H1 (cell line): ENCODE data around the gene HES7. TPM values are rescaled to one million over a fixed set of nuclear protein-coding genes. Genes with fewer than 3 reads are reported as not detected.

Experiments
- CTCF ChIA-PET: fragments of 300-600 bp; sonication (Branson Sonifier 250); formaldehyde crosslinking; loops from one replicate; lab custom pipeline; 2021; ENCODE audit not compliant: partially characterized antibody; lab: Charles Lee
- POLR2A ChIA-PET: fragments of 300-600 bp; sonication (Branson Sonifier 250); formaldehyde crosslinking; loops from one replicate; lab custom pipeline; 2021; ENCODE audit warnings: inconsistent platforms; ENCODE audit not compliant: partially characterized antibody; lab: Charles Lee
- DNase-seq, 2 experiments: peaks; one replicate each; pipeline versions ENCODE4 v3.0.0 to v3.0.0-alpha.2; 2010 to 2022; ENCODE audit warnings: low spot score in 2 of 2, low read depth in 1 of 2, mixed read lengths in 1 of 2
- FAIRE-seq: peaks from 2 replicates; lab custom pipeline; 2011; peaks lifted over from hg19 to GRCh38; lab: Jason Lieb, UNC
- H2AFZ ChIP-seq: 2 replicates; pipeline ENCODE4 v1.8.1; 2012; ENCODE audit warnings: low read length, inconsistent platforms
- H2AK5ac ChIP-seq: 2 replicates; pipeline ENCODE4 v1.6.1; 2013; ENCODE audit warnings: low read depth, low read length
- H2BK120ac ChIP-seq: replicated peaks from 2 replicates; pipeline ENCODE3; 2013; ENCODE audit warnings: low read depth, low read length, inconsistent platforms
- H2BK12ac ChIP-seq: 2 replicates; pipeline ENCODE4 v1.6.1; 2013; ENCODE audit warnings: low read depth, low read length
- H2BK15ac ChIP-seq: 2 replicates; pipeline ENCODE4 v1.6.1; 2013; ENCODE audit warnings: low read length
- H2BK20ac ChIP-seq: 2 replicates; pipeline ENCODE4 v1.6.1; 2013; ENCODE audit warnings: low read length
- H2BK5ac ChIP-seq: 2 replicates; pipeline ENCODE4 v1.6.1; 2013; ENCODE audit warnings: low read depth, low read length
- H3K14ac ChIP-seq: 2 replicates; pipeline ENCODE4 v1.6.1; 2013; ENCODE audit warnings: inconsistent platforms; ENCODE audit not compliant: insufficient read length
- H3K18ac ChIP-seq: 2 replicates; pipeline ENCODE4 v1.6.1; 2013; ENCODE audit warnings: low read length; ENCODE audit errors: extremely low read depth
- H3K23ac ChIP-seq: 2 replicates; pipeline ENCODE4 v1.6.1; 2013; ENCODE audit warnings: inconsistent platforms; ENCODE audit not compliant: insufficient read length
- H3K23me2 ChIP-seq: 2 replicates; pipeline ENCODE4 v1.6.1; 2013; ENCODE audit warnings: low read depth, low read length
- H3K27ac ChIP-seq: 2 replicates; pipeline ENCODE4 v1.6.1; 2011; ENCODE audit warnings: low read depth, low read length, inconsistent platforms
- H3K27me3 ChIP-seq, 4 experiments: replicated peaks in 1 of 4; 1 replicate in 1 of 4; 2 replicates in 3 of 4; pipeline versions ENCODE4 v1.6.1 to v1.8.1; 2011 to 2013; ENCODE audit warnings: low read length in 3 of 4, mild to moderate bottlenecking in 3 of 4, inconsistent platforms in 2 of 4, mixed read lengths in 2 of 4, moderate library complexity in 1 of 4; ENCODE audit not compliant: control insufficient read depth in 3 of 4, insufficient read depth in 3 of 4; ENCODE audit errors: extremely low read depth in 1 of 4
- H3K36me3 ChIP-seq, 4 experiments: 2 replicates each; pipeline versions ENCODE4 v1.6.1 to v1.8.1; 2011 to 2013; ENCODE audit warnings: mild to moderate bottlenecking in 4 of 4, low read length in 3 of 4, moderate library complexity in 2 of 4, control low read depth in 1 of 4, inconsistent platforms in 1 of 4; ENCODE audit not compliant: insufficient read depth in 4 of 4, control insufficient read depth in 2 of 4
- H3K4ac ChIP-seq: replicated peaks from 2 replicates; pipeline ENCODE3; 2013; ENCODE audit warnings: low read length, low read depth, mixed read lengths, inconsistent platforms; ENCODE audit not compliant: insufficient read length
- H3K4me1 ChIP-seq, 4 experiments: replicated peaks in 1 of 4; 1 replicate in 1 of 4; 2 replicates in 3 of 4; pipeline versions ENCODE4 v1.6.1 to v1.8.1; 2011 to 2013; ENCODE audit warnings: low read length in 3 of 4, inconsistent platforms in 2 of 4, mixed read lengths in 1 of 4; ENCODE audit not compliant: insufficient read depth in 4 of 4, control insufficient read depth in 3 of 4
- H3K4me2 ChIP-seq, 2 experiments: 2 replicates each; pipeline versions ENCODE4 v1.6.1 to v1.8.1; 2011 to 2013; ENCODE audit warnings: low read depth in 2 of 2, low read length in 2 of 2, control low read depth in 1 of 2, inconsistent platforms in 1 of 2, mild to moderate bottlenecking in 1 of 2; ENCODE audit not compliant: insufficient read depth in 1 of 2
- H3K4me3 ChIP-seq, 4 experiments: fragments of 200-600, 300-600 bp in 1 of 4; sonication (generic), shearing (Covaris generic), sonication (Bioruptor Twin) in 1 of 4; 2 replicates each; pipeline versions ENCODE4 v1.5.1 to v1.8.1; 2011 to 2016; ENCODE audit warnings: low read length in 4 of 4, low read depth in 3 of 4, control low read depth in 2 of 4, inconsistent platforms in 2 of 4, mild to moderate bottlenecking in 2 of 4, mixed read lengths in 1 of 4, moderate library complexity in 1 of 4; ENCODE audit not compliant: insufficient read depth in 2 of 4; ENCODE audit errors: extremely low read depth in 1 of 4
- H3K56ac ChIP-seq: replicated peaks from 2 replicates; pipeline ENCODE3; 2013; ENCODE audit warnings: low read depth, mild to moderate bottlenecking, mixed read lengths, low read length, inconsistent platforms; ENCODE audit not compliant: insufficient read length
- H3K79me1 ChIP-seq: 2 replicates; pipeline ENCODE4 v1.6.1; 2013; ENCODE audit warnings: low read depth, low read length, control low read depth
- H3K79me2 ChIP-seq, 2 experiments: 2 replicates each; pipeline versions ENCODE4 v1.6.1 to v1.8.1; 2012 to 2013; ENCODE audit warnings: low read length in 2 of 2, mild to moderate bottlenecking in 2 of 2, inconsistent platforms in 1 of 2; ENCODE audit not compliant: insufficient read depth in 2 of 2, control insufficient read depth in 1 of 2
- H3K9ac ChIP-seq, 4 experiments: replicated peaks in 1 of 4; 1 replicate in 1 of 4; 2 replicates in 3 of 4; pipeline versions ENCODE4 v1.6.1 to v1.8.1; 2011 to 2013; ENCODE audit warnings: low read depth in 3 of 4, low read length in 3 of 4, control low read depth in 2 of 4, mild to moderate bottlenecking in 2 of 4, moderate library complexity in 2 of 4, inconsistent platforms in 1 of 4; ENCODE audit errors: extremely low read depth in 1 of 4
- H3K9me3 ChIP-seq, 2 experiments: 2 replicates each; pipeline versions ENCODE4 v1.6.1 to v1.8.1; 2012 to 2013; ENCODE audit warnings: mild to moderate bottlenecking in 2 of 2, moderate library complexity in 2 of 2, control low read depth in 1 of 2, inconsistent platforms in 1 of 2, low read depth in 1 of 2, low read length in 1 of 2, mixed read lengths in 1 of 2; ENCODE audit not compliant: insufficient read depth in 2 of 2
- H4K20me1 ChIP-seq, 2 experiments: replicated peaks in 1 of 2; 2 replicates each; pipeline versions ENCODE3 to v1.8.1; 2011 to 2013; ENCODE audit warnings: inconsistent platforms in 2 of 2, low read length in 2 of 2, mild to moderate bottlenecking in 1 of 2; ENCODE audit not compliant: insufficient read depth in 2 of 2, control insufficient read depth in 1 of 2
- H4K5ac ChIP-seq: 2 replicates; pipeline ENCODE4 v1.6.1; 2013; ENCODE audit warnings: low read length, low read depth, mixed read lengths, inconsistent platforms; ENCODE audit not compliant: insufficient read length
- H4K8ac ChIP-seq: 2 replicates; pipeline ENCODE4 v1.8.0; 2013; ENCODE audit warnings: mild to moderate bottlenecking, moderate library complexity, low read length, inconsistent platforms; ENCODE audit not compliant: insufficient read depth; ENCODE audit errors: extremely low read depth
- H4K91ac ChIP-seq: replicated peaks from 2 replicates; pipeline ENCODE3; 2013; ENCODE audit warnings: low read length, mixed read lengths, inconsistent platforms; ENCODE audit not compliant: insufficient read length
- BCL11A ChIP-seq, 2 experiments: IDR thresholded peaks; one replicate each; pipeline ENCODE4 v1.6.1; 2011; ENCODE audit warnings: low read depth in 2 of 2, low read length in 2 of 2, mild to moderate bottlenecking in 2 of 2
- CHD1 ChIP-seq: IDR thresholded peaks from 2 replicates; pipeline ENCODE4 v1.6.1; 2012; ENCODE audit warnings: low read depth, low read length, improper control_type of control experiment
- FOSL1 ChIP-seq: IDR thresholded peaks from 2 replicates; pipeline ENCODE4 v1.6.1; 2011; ENCODE audit warnings: mild to moderate bottlenecking, low read depth, low read length, moderate library complexity; ENCODE audit not compliant: insufficient read depth
- GABPA ChIP-seq: IDR thresholded peaks from 2 replicates; pipeline ENCODE4 v1.6.1; 2011; ENCODE audit warnings: mild to moderate bottlenecking, low read length, moderate library complexity, borderline replicate concordance; ENCODE audit not compliant: insufficient read depth
- KDM4A ChIP-seq: IDR thresholded peaks from one replicate; pipeline ENCODE4 v1.7.1; 2012; ENCODE audit warnings: low read depth, mild to moderate bottlenecking, moderate library complexity, low read length, inconsistent platforms; ENCODE audit not compliant: severe bottlenecking
- MAFK ChIP-seq: IDR thresholded peaks from 2 replicates; pipeline ENCODE4 v1.6.1; 2012; ENCODE audit warnings: low read depth, mild to moderate bottlenecking, improper control_type of control experiment, low read length
- RNF2 ChIP-seq: fragments of 200-900, 300-1000 bp; sonication (generic); IDR thresholded peaks from 2 replicates; pipeline ENCODE4 v1.7.1; 2016; ENCODE audit warnings: borderline replicate concordance, low read depth, mild to moderate bottlenecking, antibody characterized with exemption, low read length; ENCODE audit not compliant: poor library complexity, severe bottlenecking; ENCODE audit errors: missing control alignments
- SIRT6 ChIP-seq: IDR thresholded peaks from one replicate; pipeline ENCODE4 v1.7.1; 2012; ENCODE audit warnings: low read length, inconsistent platforms
- SP2 ChIP-seq: IDR thresholded peaks from 2 replicates; pipeline ENCODE4 v1.6.1; 2012; ENCODE audit warnings: mild to moderate bottlenecking, low read length, inconsistent platforms
- ZNF274 ChIP-seq: IDR thresholded peaks from 2 replicates; pipeline ENCODE4 v1.7.0; 2012; ENCODE audit warnings: low read length, borderline replicate concordance; ENCODE audit errors: extremely low read depth
- WGBS, 2 experiments: shearing (Covaris generic) in 1 of 2; methylation state at CpG; one replicate each; pipeline versions ENCODE4 v1.1.6 to v1.1.7; 2013 to 2015; ENCODE audit warnings: low lambda C conversion rate in 2 of 2, mixed read lengths in 2 of 2, inconsistent platforms in 1 of 2, low coverage in 1 of 2, missing lambda C conversion rate in 1 of 2; ENCODE audit not compliant: insufficient replicate concordance in 2 of 2, insufficient coverage in 1 of 2, insufficient read length in 1 of 2; ENCODE audit errors: extremely low coverage in 1 of 2, missing lambda C conversion rate in 1 of 2; 5-methylcytosine and 5-hydroxymethylcytosine counted together
- polyA plus RNA-seq, 7 experiments: library from polyadenylated mRNA; depleted of rRNA in 3 of 7; stranded (reverse) in 5 of 7; unstranded in 2 of 7; fragments of >200 nt in 5 of 7; fragments of 200-250 nt in 2 of 7; gene quantifications; 1 replicate in 5 of 7; 2 replicates in 1 of 7; 4 replicates in 1 of 7; pipeline versions ENCODE4 v1.2.1 to v1.2.3, GENCODE V29; 2011 to 2013; ENCODE audit warnings: missing spikeins in 2 of 7, mixed read lengths in 2 of 7
- total RNA-seq: library from RNA; stranded (reverse); fragmentation: NEBNext Ultra II Directional; extraction: Animal tissue kit (Norgen Biotek cat#: 25700); gene quantifications from 2 replicates; pipeline ENCODE4 v1.2.1, GENCODE V29; 2021
- TF ChIP-seq, protein P1 (sequence below): IDR thresholded peaks from 2 replicates; pipeline ENCODE4 v1.6.1; 2012; ENCODE audit warnings: inconsistent platforms

Gene HES7
- total and polyA plus RNA-seq, 2 of the 8 experiments (the other 6 are each of a cell fraction or from before 2014, with no cell fraction given), result 0.20 to 0.32 TPM

DNA sequence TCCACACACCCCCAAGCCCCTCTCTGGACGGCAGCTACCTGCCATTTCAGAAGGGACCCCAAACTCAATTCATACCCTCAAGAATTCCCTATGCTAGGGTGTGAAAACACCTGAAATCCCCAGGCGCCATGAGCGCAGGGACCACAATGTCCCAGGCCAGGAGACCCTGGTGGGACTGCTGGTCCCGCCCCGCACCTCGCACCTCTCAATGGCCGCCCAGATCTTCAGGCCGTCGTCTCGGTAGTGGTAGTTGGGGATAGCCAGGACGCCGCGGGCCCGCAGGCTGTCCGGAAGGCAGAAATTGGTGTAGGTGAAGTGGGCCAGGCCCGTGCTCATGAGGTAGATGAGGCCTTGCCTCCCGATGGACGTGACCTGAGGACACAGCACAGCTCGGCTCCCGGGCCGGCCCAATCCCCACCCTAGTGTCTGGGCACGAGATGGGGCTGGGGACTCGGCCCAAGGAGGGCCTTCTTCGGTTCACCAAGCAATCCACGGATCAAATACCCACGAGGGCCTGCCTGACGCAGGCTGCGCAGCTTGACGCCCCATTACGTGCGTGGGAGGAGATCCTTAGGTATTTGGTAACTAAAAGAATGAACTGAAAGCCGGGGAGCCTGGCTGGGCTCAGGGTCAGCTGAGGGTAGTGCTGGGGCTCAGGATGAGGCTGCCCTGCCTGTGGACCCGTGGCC, 14.8 kb downstream of the HES7 start:
- Histone ChIP-seq H3K4me3 (peak overlapping the region in 1 of 4 experiments; percentile 67; a peak in 2 of 8 replicates), H3K27me3 (peaks cover 3 to 41% (median 32%) of the 10 kb centered on the region in 4 experiments), H2AFZ (no peak overlapping the region), H3K79me2 (no peaks in the 10 kb centered on the region), H3K23me2 (peaks cover 5% of the 10 kb centered on the region; the same call in 1 of the 2 replicates), H3K18ac (peak overlapping the region; percentile 62; the same call in 1 of the 2 replicates), H3K4ac (no peak overlapping the region), H3K9me3 (no peaks in the 10 kb centered on the region), H4K8ac (no peak overlapping the region; the same call in 1 of the 2 replicates), H4K20me1 (peaks cover 0 to 3% of the 10 kb centered on the region in 2 experiments), H3K4me2 (peak overlapping the region; percentile 70 to 95), H3K79me1 (no peaks in the 10 kb centered on the region), H2BK5ac (no peak overlapping the region), H3K9ac (no peak overlapping the region), H3K56ac (no peak overlapping the region), H2BK120ac (no peak overlapping the region), H4K5ac (no peak overlapping the region), H3K4me1 (peaks cover 0 to 13% (median 3%) of the 10 kb centered on the region in 4 experiments; a peak in 5 of 7 replicates), H2BK15ac (no peak overlapping the region), H3K27ac (no peak overlapping the region), H2BK20ac (no peak overlapping the region), H3K36me3 (no peaks in the 10 kb centered on the region), H3K14ac (no peak overlapping the region), H2AK5ac (no peak overlapping the region), H4K91ac (no peak overlapping the region), H3K23ac (no peak overlapping the region), H2BK12ac (0 out of 2 replicates have a peak overlapping the region, but pooled peaks have one; percentile 39)
- ChIA-PET CTCF (interaction anchor here (0.8 to 23.3 kb wide), 9 partner anchors 9 to 191 kb away, joined by 3 to 501 read pairs (median 40); partner anchors contain the start of genes ALOX12B and ALOXE3), POLR2A (interaction anchor here (1.0 to 3.0 kb wide), 5 partner anchors 47 to 96 kb away, joined by 3 to 7 read pairs (median 3); no protein-coding TSS in a partner anchor)
- no peak for FAIRE-seq
- 82% methylated on average over 32 of the region's 33 CpGs; no CpG with 5 or more reads in 1 of the 2 experiments for WGBS, 2 experiments
- DNase-seq, result peak in 1 of 2 experiments; percentile 54
- TF ChIP-seq MAFK (no peak), CHD1 (no peak), RNF2 (no peak), KDM4A (no peak), GABPA (no peak), ZNF274 (no peak), BCL11A (IDR thresholded peaks at IDR 0.05; ENCODE audit: low read depth in 2 of 2, low read length in 2 of 2) (no peak), FOSL1 (no peak), SP2 (no peak), SIRT6 (no peak)
- TF ChIP-seq, protein P1, sequence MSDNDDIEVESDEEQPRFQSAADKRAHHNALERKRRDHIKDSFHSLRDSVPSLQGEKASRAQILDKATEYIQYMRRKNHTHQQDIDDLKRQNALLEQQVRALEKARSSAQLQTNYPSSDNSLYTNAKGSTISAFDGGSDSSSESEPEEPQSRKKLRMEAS, result peak; percentile 72
